WTC11 (cell line): ENCODE results near the gene ATP13A1. TPM values are rescaled to one million over a fixed set of nuclear protein-coding genes. Genes with fewer than 3 reads are reported as not detected.

ENCODE experiments used
- CBFB ChIP-seq: sonication (generic); formaldehyde crosslinking; IDR thresholded peaks from 2 replicates; pipeline ENCODE4 v1.8.1; 2022; ENCODE audit warnings: mild to moderate bottlenecking, low read depth, missing genetic modification reagents
- CTCF ChIP-seq: fragments of 200-600 bp; IDR thresholded peaks from 2 replicates; pipeline ENCODE4 v1.8.0; 2022; ENCODE audit warnings: antibody characterized with exemption
- FOXP1 ChIP-seq: sonication (generic); formaldehyde crosslinking; IDR thresholded peaks from 2 replicates; pipeline ENCODE4 v1.8.0; 2022; ENCODE audit warnings: missing genetic modification reagents, mild to moderate bottlenecking, moderate library complexity, borderline replicate concordance
- HMGXB4 ChIP-seq: sonication (generic); formaldehyde crosslinking; IDR thresholded peaks from 2 replicates; pipeline ENCODE4 v1.8.1; 2023; ENCODE audit warnings: mild to moderate bottlenecking, moderate library complexity, missing genetic modification reagents
- NR1H2 ChIP-seq: sonication (generic); formaldehyde crosslinking; IDR thresholded peaks from 2 replicates; pipeline ENCODE4 v1.9.0; 2021; ENCODE audit warnings: mild to moderate bottlenecking, moderate library complexity, missing genetic modification reagents
- OVOL2 ChIP-seq: fragments of 250-450 bp; sonication (Bioruptor Pico); IDR thresholded peaks from 2 replicates; pipeline ENCODE4 v1.9.0; 2021; ENCODE audit warnings: mild to moderate bottlenecking, borderline replicate concordance
- PREB ChIP-seq: sonication (generic); formaldehyde crosslinking; IDR thresholded peaks from 2 replicates; pipeline ENCODE4 v1.8.1; 2022; ENCODE audit warnings: mild to moderate bottlenecking, missing genetic modification reagents, moderate library complexity, borderline replicate concordance
- USF2 ChIP-seq: sonication (generic); formaldehyde crosslinking; IDR thresholded peaks from 2 replicates; pipeline ENCODE4 v1.8.1; 2023; ENCODE audit warnings: mild to moderate bottlenecking, missing genetic modification reagents, moderate library complexity
- ZBTB21 ChIP-seq: sonication (generic); formaldehyde crosslinking; IDR thresholded peaks from 2 replicates; pipeline ENCODE4 v1.8.1; 2023; ENCODE audit warnings: mild to moderate bottlenecking, missing genetic modification reagents, borderline replicate concordance
- ZMAT4 ChIP-seq: fragments of 250-450 bp; sonication (Bioruptor Pico); IDR thresholded peaks from 2 replicates; pipeline ENCODE4 v1.9.0; 2021; ENCODE audit warnings: mild to moderate bottlenecking
- ZNF281 ChIP-seq: sonication (generic); formaldehyde crosslinking; IDR thresholded peaks from 2 replicates; pipeline ENCODE4 v1.8.0; 2023; ENCODE audit warnings: mild to moderate bottlenecking, missing genetic modification reagents
- ZNF425 ChIP-seq: fragments of 250-450 bp; sonication (Bioruptor Pico); conservative IDR thresholded peaks from 2 replicates; pipeline ENCODE4 v1.9.0; 2021; ENCODE audit warnings: mild to moderate bottlenecking
- total RNA-seq: library from RNA; stranded (reverse); gene quantifications from 3 replicates; pipeline ENCODE4 v1.2.3, GENCODE V29; 2021

Gene ATP13A1
- total RNA-seq, 1 experiment from 2014 or later, result 82.6 TPM

GRCh38 chr19:19627621-19628500 is 35.6 kb downstream of the ATP13A1 start, which contains the start of gene LPAR2 (continued):
- no peak for TF ChIP-seq CTCF
- TF ChIP-seq HMGXB4 (CRISPR knock-in tag), result no peak; the same call in 1 of the 2 replicates
- no peak for TF ChIP-seq PREB (CRISPR knock-in tag)
- no peak for TF ChIP-seq NR1H2 (CRISPR knock-in tag)
- no peak for TF ChIP-seq ZBTB21 (CRISPR knock-in tag)
- no peak for TF ChIP-seq OVOL2 (CRISPR knock-in tag)
- TF ChIP-seq USF2 (CRISPR knock-in tag), result peak; percentile 57
- no peak for TF ChIP-seq CBFB (CRISPR knock-in tag)
- TF ChIP-seq ZMAT4 (CRISPR knock-in tag), result no peak
- TF ChIP-seq ZNF281 (CRISPR knock-in tag), result no peak
- no peak for TF ChIP-seq FOXP1 (CRISPR knock-in tag)
- no peak for TF ChIP-seq ZNF425 (CRISPR knock-in tag)
